Ishikawa (cell line): ENCODE results near the gene TBC1D2.

Experiments used
- CEBPB ChIP-seq: IDR thresholded peaks from 2 replicates; pipeline ENCODE4 v1.6.1; 2012
- CREB1 ChIP-seq: IDR thresholded peaks from 2 replicates; pipeline ENCODE4 v1.6.1; 2012; ENCODE audit warnings: low read depth
- EGR1 ChIP-seq: IDR thresholded peaks from 2 replicates; pipeline ENCODE4 v1.6.1; 2012
- EP300 ChIP-seq: IDR thresholded peaks from 2 replicates; pipeline ENCODE4 v1.6.1; 2012; ENCODE audit warnings: borderline replicate concordance
- NFIC ChIP-seq: IDR thresholded peaks from 2 replicates; pipeline ENCODE4 v1.6.1; 2012
- RAD21 ChIP-seq: IDR thresholded peaks from 2 replicates; pipeline ENCODE4 v1.6.1; 2012; ENCODE audit warnings: low read depth
- TAF1 ChIP-seq: IDR thresholded peaks from 2 replicates; pipeline ENCODE4 v1.6.1; 2012; ENCODE audit warnings: low read depth, mild to moderate bottlenecking
- TCF12 ChIP-seq: IDR thresholded peaks from 2 replicates; pipeline ENCODE4 v1.6.1; 2012; ENCODE audit warnings: low read depth
- TEAD4 ChIP-seq: IDR thresholded peaks from 2 replicates; pipeline ENCODE4 v1.6.1; 2012
- YY1 ChIP-seq: IDR thresholded peaks from 2 replicates; pipeline ENCODE4 v1.6.1; 2012; ENCODE audit warnings: low read depth
- TF ChIP-seq, protein P1 (sequence below): IDR thresholded peaks from 2 replicates; pipeline ENCODE4 v1.6.1; 2012; ENCODE audit warnings: low read depth, mild to moderate bottlenecking
- TF ChIP-seq, protein P2 (sequence below): IDR thresholded peaks from 2 replicates; pipeline ENCODE4 v1.6.1; 2012

DNA sequence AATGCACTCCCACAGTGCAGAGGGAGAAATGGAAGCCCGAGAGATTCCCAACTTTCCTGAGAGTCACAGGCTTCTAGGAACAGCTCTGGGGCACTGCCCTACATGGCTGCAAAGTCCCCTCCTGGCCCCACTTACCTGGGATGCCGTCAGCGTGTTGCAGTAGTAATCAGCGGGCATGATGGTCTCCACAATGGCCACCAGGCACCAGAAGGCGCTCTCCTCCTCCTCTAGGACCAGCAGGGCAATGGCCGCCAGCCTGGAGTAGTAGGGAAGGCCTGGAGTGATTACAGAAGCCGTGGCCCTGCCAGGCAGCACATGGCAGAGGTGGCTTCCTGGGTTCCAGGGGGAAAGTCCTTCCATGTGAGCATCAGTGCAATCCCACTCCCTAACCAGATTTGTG is 52.3 kb downstream of the TBC1D2 start:
- TF ChIP-seq CEBPB = no peak
- no peak for TF ChIP-seq TEAD4
- TF ChIP-seq, protein P1, sequence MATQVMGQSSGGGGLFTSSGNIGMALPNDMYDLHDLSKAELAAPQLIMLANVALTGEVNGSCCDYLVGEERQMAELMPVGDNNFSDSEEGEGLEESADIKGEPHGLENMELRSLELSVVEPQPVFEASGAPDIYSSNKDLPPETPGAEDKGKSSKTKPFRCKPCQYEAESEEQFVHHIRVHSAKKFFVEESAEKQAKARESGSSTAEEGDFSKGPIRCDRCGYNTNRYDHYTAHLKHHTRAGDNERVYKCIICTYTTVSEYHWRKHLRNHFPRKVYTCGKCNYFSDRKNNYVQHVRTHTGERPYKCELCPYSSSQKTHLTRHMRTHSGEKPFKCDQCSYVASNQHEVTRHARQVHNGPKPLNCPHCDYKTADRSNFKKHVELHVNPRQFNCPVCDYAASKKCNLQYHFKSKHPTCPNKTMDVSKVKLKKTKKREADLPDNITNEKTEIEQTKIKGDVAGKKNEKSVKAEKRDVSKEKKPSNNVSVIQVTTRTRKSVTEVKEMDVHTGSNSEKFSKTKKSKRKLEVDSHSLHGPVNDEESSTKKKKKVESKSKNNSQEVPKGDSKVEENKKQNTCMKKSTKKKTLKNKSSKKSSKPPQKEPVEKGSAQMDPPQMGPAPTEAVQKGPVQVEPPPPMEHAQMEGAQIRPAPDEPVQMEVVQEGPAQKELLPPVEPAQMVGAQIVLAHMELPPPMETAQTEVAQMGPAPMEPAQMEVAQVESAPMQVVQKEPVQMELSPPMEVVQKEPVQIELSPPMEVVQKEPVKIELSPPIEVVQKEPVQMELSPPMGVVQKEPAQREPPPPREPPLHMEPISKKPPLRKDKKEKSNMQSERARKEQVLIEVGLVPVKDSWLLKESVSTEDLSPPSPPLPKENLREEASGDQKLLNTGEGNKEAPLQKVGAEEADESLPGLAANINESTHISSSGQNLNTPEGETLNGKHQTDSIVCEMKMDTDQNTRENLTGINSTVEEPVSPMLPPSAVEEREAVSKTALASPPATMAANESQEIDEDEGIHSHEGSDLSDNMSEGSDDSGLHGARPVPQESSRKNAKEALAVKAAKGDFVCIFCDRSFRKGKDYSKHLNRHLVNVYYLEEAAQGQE = no peak
- no peak for TF ChIP-seq RAD21
- TF ChIP-seq, protein P2, sequence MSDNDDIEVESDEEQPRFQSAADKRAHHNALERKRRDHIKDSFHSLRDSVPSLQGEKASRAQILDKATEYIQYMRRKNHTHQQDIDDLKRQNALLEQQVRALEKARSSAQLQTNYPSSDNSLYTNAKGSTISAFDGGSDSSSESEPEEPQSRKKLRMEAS = no peak
- no peak for TF ChIP-seq YY1
- no peak for TF ChIP-seq EP300
- TF ChIP-seq CREB1 = no peak
- no peak for TF ChIP-seq TCF12
- no peak for TF ChIP-seq TAF1
- no peak for TF ChIP-seq NFIC
- TF ChIP-seq EGR1 = no peak
